Sigmoid colon (tissue), 4 donors: ENCODE results near the gene VPS26C.

Source experiments
- EP300 ChIP-seq, 4 donors: sonication (generic); formaldehyde crosslinking; IDR thresholded peaks; one replicate each; pipeline ENCODE4 v1.6.1; 2017; ENCODE audit warnings: antibody characterized with exemption in 4 of 4
- POLR2A ChIP-seq, 2 donors: fragments of 450-650 bp; IDR thresholded peaks; one replicate each; pipeline ENCODE4 v1.6.1; 2016; ENCODE audit warnings: antibody characterized with exemption in 2 of 2, mild to moderate bottlenecking in 2 of 2, moderate library complexity in 2 of 2
- POLR2AphosphoS5 ChIP-seq, 4 donors: sonication (generic); formaldehyde crosslinking; IDR thresholded peaks; one replicate each; pipeline ENCODE4 v1.6.1; 2017; ENCODE audit warnings: antibody characterized with exemption in 4 of 4
- TF ChIP-seq, protein P1 (sequence below), 4 experiments: fragments of 450-650 bp in 3 of 4; fragments of 200-600 bp in 1 of 4; IDR thresholded peaks; one replicate each; pipeline ENCODE4 v1.5.1; 2016 to 2019; ENCODE audit warnings: antibody characterized with exemption in 4 of 4, mild to moderate bottlenecking in 3 of 4, moderate library complexity in 2 of 4

- TF ChIP-seq POLR2A (IDR thresholded peaks at IDR 0.05) (no peak), POLR2AphosphoS5 (IDR thresholded peaks at IDR 0.05) (no peak), EP300 (IDR thresholded peaks at IDR 0.05) (no peak)
- TF ChIP-seq, protein P1, sequence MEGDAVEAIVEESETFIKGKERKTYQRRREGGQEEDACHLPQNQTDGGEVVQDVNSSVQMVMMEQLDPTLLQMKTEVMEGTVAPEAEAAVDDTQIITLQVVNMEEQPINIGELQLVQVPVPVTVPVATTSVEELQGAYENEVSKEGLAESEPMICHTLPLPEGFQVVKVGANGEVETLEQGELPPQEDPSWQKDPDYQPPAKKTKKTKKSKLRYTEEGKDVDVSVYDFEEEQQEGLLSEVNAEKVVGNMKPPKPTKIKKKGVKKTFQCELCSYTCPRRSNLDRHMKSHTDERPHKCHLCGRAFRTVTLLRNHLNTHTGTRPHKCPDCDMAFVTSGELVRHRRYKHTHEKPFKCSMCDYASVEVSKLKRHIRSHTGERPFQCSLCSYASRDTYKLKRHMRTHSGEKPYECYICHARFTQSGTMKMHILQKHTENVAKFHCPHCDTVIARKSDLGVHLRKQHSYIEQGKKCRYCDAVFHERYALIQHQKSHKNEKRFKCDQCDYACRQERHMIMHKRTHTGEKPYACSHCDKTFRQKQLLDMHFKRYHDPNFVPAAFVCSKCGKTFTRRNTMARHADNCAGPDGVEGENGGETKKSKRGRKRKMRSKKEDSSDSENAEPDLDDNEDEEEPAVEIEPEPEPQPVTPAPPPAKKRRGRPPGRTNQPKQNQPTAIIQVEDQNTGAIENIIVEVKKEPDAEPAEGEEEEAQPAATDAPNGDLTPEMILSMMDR (IDR thresholded peaks at IDR 0.05), result no peak
Measured at GRCh38 chr21:37208056-37208721, 58.9 kb downstream of the VPS26C start.
